Heart left ventricle (tissue), 16 donors: ENCODE results near the gene MAPK8. TPM values are rescaled to one million over a fixed set of nuclear protein-coding genes. Genes with fewer than 3 reads are reported as not detected.

ENCODE experiments used
- ATAC-seq, 4 donors: fragments of 200-7000 bp; cut with Tn5 transposase; one replicate each; pipeline ENCODE4 v1.9.1; 2020 to 2022; ENCODE audit warnings: moderate library complexity in 4 of 4, mild to moderate bottlenecking in 3 of 4, moderate number of reproducible peaks in 1 of 4
- DNase-seq, 5 donors: peaks; one replicate each; pipeline ENCODE4 v3.0.0-alpha.2; 2020
- H3K27ac ChIP-seq, 12 donors: fragments of 200-600 bp; sonication (generic) in 4 of 12; one replicate each; pipeline versions ENCODE4 v1.5.0 to v1.8.0; 2016 to 2022; ENCODE audit warnings: mild to moderate bottlenecking in 2 of 12
- H3K27me3 ChIP-seq, 9 donors: fragments of 200-600 bp; sonication (generic) in 2 of 9; one replicate each; pipeline versions ENCODE4 v1.5.1 to v1.8.0; 2016 to 2022; ENCODE audit warnings: mild to moderate bottlenecking in 3 of 9
- H3K36me3 ChIP-seq, 9 donors: fragments of 200-600 bp; sonication (generic) in 2 of 9; one replicate each; pipeline versions ENCODE4 v1.5.0 to v1.8.0; 2018 to 2022; ENCODE audit warnings: mild to moderate bottlenecking in 2 of 9
- H3K4me1 ChIP-seq, 12 donors: fragments of 200-600 bp; sonication (generic) in 4 of 12; one replicate each; pipeline versions ENCODE4 v1.5.0 to v1.8.0; 2016 to 2022; ENCODE audit warnings: mild to moderate bottlenecking in 3 of 12
- H3K4me3 ChIP-seq, 12 donors: fragments of 200-600 bp; sonication (generic) in 4 of 12; one replicate each; pipeline versions ENCODE4 v1.5.0 to v1.8.0; 2017 to 2022; ENCODE audit warnings: mild to moderate bottlenecking in 9 of 12, moderate library complexity in 4 of 12
- H3K9me3 ChIP-seq, 12 donors: fragments of 200-600 bp; sonication (generic) in 4 of 12; one replicate each; pipeline versions ENCODE4 v1.5.0 to v1.8.0; 2016 to 2022; ENCODE audit warnings: mild to moderate bottlenecking in 1 of 12
- POLR2A ChIP-seq, 2 donors: fragments of 450-650 bp; IDR thresholded peaks; one replicate each; pipeline ENCODE4 v1.6.1; 2017; ENCODE audit warnings: antibody characterized with exemption in 2 of 2, mild to moderate bottlenecking in 2 of 2, moderate library complexity in 2 of 2
- WGBS, 4 donors: extraction: QIAGEN DNeasy Blood & Tissue Kit in 2 of 4; methylation state at CpG; one replicate each; pipeline versions ENCODE4 v1.1.5 to v1.1.7; 2013 to 2018; 5-methylcytosine and 5-hydroxymethylcytosine counted together
- intact Hi-C, 10 donors: fragments of 100-400 bp; cut with DNase I; formaldehyde crosslinking; loops; one replicate each; pipeline versions ENCODE4 v1.11.1 to v1.14.2; 2022
- polyA plus RNA-seq, 2 donors: library from polyadenylated mRNA; stranded (reverse); fragments of 200-250 nt; gene quantifications; one replicate each; pipeline ENCODE4 v1.2.3, GENCODE V29; 2013
- total RNA-seq, 9 donors: library from RNA; depleted of rRNA in 2 of 9; stranded (reverse); fragments of >200 nt in 2 of 9; fragmentation: NEBNext Ultra II Directional in 3 of 9; extraction: Animal tissue kit (Norgen Biotek cat#: 25700) in 3 of 9; gene quantifications; one replicate each; pipeline versions ENCODE4 v1.1.0 to v1.2.4, GENCODE V29; 2016 to 2023
- TF ChIP-seq, protein P1 (sequence below), 12 donors: fragments of 200-600 bp; sonication (generic) in 4 of 12; IDR thresholded peaks; one replicate each; pipeline versions ENCODE4 v1.5.0 to v1.8.0; 2018 to 2022; ENCODE audit warnings: antibody characterized with exemption in 12 of 12, mild to moderate bottlenecking in 5 of 12
- donor health status: ischemic (EF 13 %, LVEDD 7.1; RV severe dilation, severe dysfunction).
- donor health status: healthy with polysubstance abuse.
- donor health status: DM: no; HTN: yes; CAD: no.
- donor health status: DM: no; HTN: no; CAD: no.
- donor health status: ischemic (EF 25% LVEDD 6.9; RV normal size, moderate dysfunction).
- donor health status: ischemic (EF 25% LVEDD 5.7; RV mildly dilated, moderate dysfunction).
- donor health status: healthy.
- donor health status: DM: yes; HTN: yes; CAD: no.
- donor health status: ischemic (EF 35%, LVEDD 5.7; RV mildly dilated, moderate dysfunction).
- donor health status: nonischemic (EF 11% LVEDD 7.7; RV severe dilation, severe dysfunction).
- donor health status: DM: yes; HTN: yes; CAD: no.
- donor health status: PGD.
- donor health status: ischemic (EF 29% LVEDD 5.4; RV normal size, mild dysfunction).
- donor health status: nonischemic (EF 23%, LVEDD 6.1; RV moderate dilation, normal function).

MAPK8 gene
- total and polyA plus RNA-seq, 11 donors: 4.2 to 36.8 (median 31.0) TPM

- intact Hi-C loops: no loop called here
- no peaks in the 10 kb centered on the region for H3K27me3 ChIP-seq
- H3K9me3 ChIP-seq: no peaks in the 10 kb centered on the region
- no peak overlapping the region for H3K4me3 ChIP-seq
- WGBS, 4 donors: 93 to 98% (median 95%) methylated on average over 4 of the region's 4 CpGs
- peaks cover 0 to 34% (median 25%) of the 10 kb centered on the region in 9 donors for H3K36me3 ChIP-seq
- DNase-seq: no peak
- H3K27ac ChIP-seq: no peak overlapping the region
- TF ChIP-seq, protein P1, sequence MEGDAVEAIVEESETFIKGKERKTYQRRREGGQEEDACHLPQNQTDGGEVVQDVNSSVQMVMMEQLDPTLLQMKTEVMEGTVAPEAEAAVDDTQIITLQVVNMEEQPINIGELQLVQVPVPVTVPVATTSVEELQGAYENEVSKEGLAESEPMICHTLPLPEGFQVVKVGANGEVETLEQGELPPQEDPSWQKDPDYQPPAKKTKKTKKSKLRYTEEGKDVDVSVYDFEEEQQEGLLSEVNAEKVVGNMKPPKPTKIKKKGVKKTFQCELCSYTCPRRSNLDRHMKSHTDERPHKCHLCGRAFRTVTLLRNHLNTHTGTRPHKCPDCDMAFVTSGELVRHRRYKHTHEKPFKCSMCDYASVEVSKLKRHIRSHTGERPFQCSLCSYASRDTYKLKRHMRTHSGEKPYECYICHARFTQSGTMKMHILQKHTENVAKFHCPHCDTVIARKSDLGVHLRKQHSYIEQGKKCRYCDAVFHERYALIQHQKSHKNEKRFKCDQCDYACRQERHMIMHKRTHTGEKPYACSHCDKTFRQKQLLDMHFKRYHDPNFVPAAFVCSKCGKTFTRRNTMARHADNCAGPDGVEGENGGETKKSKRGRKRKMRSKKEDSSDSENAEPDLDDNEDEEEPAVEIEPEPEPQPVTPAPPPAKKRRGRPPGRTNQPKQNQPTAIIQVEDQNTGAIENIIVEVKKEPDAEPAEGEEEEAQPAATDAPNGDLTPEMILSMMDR (IDR thresholded peaks at IDR 0.05): no peak
- TF ChIP-seq POLR2A (IDR thresholded peaks at IDR 0.05): no peak
- H3K4me1 ChIP-seq: no peaks in the 10 kb centered on the region
- ATAC-seq: no peak
Observed at GRCh38 chr10:48423884-48424283, 117.4 kb downstream of the MAPK8 start.

GRCh38 chr10:48428896-48429295 lies 122.4 kb downstream of the MAPK8 start:
- H3K4me3 ChIP-seq: no peak overlapping the region
- H3K27ac ChIP-seq: no peak overlapping the region
- no peaks in the 10 kb centered on the region for H3K27me3 ChIP-seq
- WGBS, 4 donors: 97 to 100% (median 99%) methylated on average over 3 of the region's 3 CpGs
- DNase-seq (no peak), ATAC-seq (no peak)
- H3K36me3 ChIP-seq: peaks cover 0 to 76% (median 25%) of the 10 kb centered on the region in 9 donors
- no peaks in the 10 kb centered on the region for H3K9me3 ChIP-seq
- intact Hi-C loops: no loop called here
- no peaks in the 10 kb centered on the region for H3K4me1 ChIP-seq
- TF ChIP-seq, protein P1 (IDR thresholded peaks at IDR 0.05): no peak
- no peak for TF ChIP-seq POLR2A (IDR thresholded peaks at IDR 0.05)

- Histone ChIP-seq H3K36me3 (peaks cover 0 to 78% (median 25%) of the 10 kb centered on the region in 9 donors), H3K27ac (no peak overlapping the region), H3K27me3 (no peaks in the 10 kb centered on the region), H3K4me1 (no peaks in the 10 kb centered on the region), H3K9me3 (no peaks in the 10 kb centered on the region), H3K4me3 (no peak overlapping the region)
- WGBS, 4 donors: 96 to 100% (median 98%) methylated on average over 1 of the region's 1 CpG
- intact Hi-C loops: no loop called here
- DNase-seq (no peak), ATAC-seq (no peak)
- TF ChIP-seq POLR2A (IDR thresholded peaks at IDR 0.05): no peak
- TF ChIP-seq, protein P1 (IDR thresholded peaks at IDR 0.05): no peak
Observed at GRCh38 chr10:48429309-48429708, 122.8 kb downstream of the MAPK8 start.

DNA sequence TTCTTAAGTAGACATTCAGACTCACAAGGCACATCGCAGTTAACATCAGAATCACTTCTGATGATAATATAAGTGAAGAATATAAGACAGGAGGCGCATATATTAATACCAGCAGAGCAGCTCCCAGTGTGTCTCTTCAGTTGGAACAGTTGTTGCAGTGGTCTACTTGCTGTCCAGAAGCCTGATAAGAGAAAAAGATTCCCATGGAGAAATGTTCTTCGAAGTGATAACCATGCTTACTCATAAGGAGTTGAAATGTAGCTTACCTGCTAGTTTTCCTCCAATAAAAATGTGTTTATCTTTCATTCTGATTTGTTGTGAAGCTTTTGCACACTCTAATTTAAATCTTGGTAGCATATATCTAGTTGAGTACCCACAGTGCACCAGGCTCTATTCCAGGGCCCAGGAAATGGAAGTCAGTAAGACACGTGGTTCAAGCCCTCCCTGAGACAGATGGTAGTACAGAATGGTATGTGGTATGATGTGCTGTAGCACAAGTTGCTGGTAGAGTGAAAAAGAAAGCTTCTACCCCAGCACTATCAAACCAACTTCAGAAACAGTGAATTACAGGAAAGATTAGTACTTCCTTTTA lies 124.0 kb downstream of the MAPK8 start:
- DNase-seq (no peak), ATAC-seq (no peak)
- Histone ChIP-seq H3K4me3 (no peak overlapping the region), H3K27me3 (no peaks in the 10 kb centered on the region), H3K4me1 (no peaks in the 10 kb centered on the region), H3K36me3 (peaks cover 0 to 89% (median 30%) of the 10 kb centered on the region in 9 donors), H3K27ac (no peak overlapping the region), H3K9me3 (no peaks in the 10 kb centered on the region)
- intact Hi-C loops: no loop called here
- WGBS, 4 donors: 80 to 94% (median 86%) methylated on average over 4 of the region's 4 CpGs
- TF ChIP-seq, protein P1 (IDR thresholded peaks at IDR 0.05): no peak
- TF ChIP-seq POLR2A (IDR thresholded peaks at IDR 0.05): no peak
